ENCODE measurements around the gene PDLIM7. TPM values are rescaled to one million over a fixed set of nuclear protein-coding genes. Genes with fewer than 3 reads are reported as not detected.

PDLIM7 gene
- total and polyA plus RNA-seq, 2 experiments from 2014 or later, result 94.7 to 128 TPM

DNA sequence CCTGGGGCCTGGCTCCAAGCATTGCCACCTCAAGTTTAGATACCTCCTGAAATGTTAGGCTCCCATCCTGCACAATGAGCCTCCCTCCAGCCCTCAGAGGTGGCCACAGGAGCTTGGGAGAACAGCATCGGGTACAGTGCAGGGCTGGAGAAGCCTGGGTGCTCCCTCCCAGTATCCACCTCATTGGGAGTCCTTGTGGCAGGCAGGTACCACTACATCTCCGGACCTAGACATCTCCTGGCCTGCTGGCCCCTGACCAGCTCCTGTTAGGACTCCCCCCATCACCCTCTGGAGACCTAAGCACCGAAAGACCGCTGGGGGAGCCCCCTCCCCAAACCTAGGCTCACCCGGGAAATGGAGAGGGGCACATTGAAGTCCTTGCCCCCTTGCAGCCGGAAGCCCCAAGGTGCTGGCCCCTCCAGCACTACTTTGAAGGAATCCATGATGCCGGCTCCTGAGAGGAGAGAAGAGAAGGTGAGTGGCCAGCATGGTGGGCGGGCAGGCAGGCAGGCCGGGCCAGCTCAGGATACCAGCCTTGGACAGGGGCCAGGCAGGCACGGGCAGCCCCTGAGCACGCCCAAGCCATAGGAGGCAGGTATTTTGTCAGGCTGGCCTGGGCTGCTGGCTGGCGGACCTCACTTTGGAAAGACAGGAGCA is 1.2 kb downstream of the PDLIM7 start:
- Histone ChIP-seq H3K79me2 (replicated peaks; ENCODE audit: insufficient read depth) (peaks cover 20% of the 10 kb centered on the region), H3K4me3 (peak overlapping the region; percentile 83), H3K4me2 (peak overlapping the region; percentile 99), H3K9me2 (ENCODE audit: insufficient read depth) (no peaks in the 10 kb centered on the region), H3F3A (replicated peaks; ENCODE audit: low read depth) (peaks cover 37% of the 10 kb centered on the region; the same call in 1 of the 2 replicates), H3K36me3 (ENCODE audit: insufficient read depth) (no peaks in the 10 kb centered on the region), H2AFZ (no peak overlapping the region), H3K27me3 (ENCODE audit: insufficient read depth) (peaks cover 22% of the 10 kb centered on the region), H3K4me1 (ENCODE audit: insufficient read depth) (peaks cover 42% of the 10 kb centered on the region), H4K20me1 (replicated peaks; ENCODE audit: insufficient read depth) (no peaks in the 10 kb centered on the region; the same call in none of the 2 replicates), H3K27ac (ENCODE audit: low read depth) (peak overlapping the region; percentile 98)
- peak; percentile 72 for DNase-seq (ENCODE audit: low spot score)
- Mint-ChIP-seq H3K36me3 (ENCODE audit: low read depth) (peaks cover 24% of the 10 kb centered on the region), H3K9me3 (no peaks in the 10 kb centered on the region), H3K27ac (peak overlapping the region; percentile 97), H3K27me3 (ENCODE audit: insufficient read depth, low read depth, poor library complexity) (peaks cover 42% of the 10 kb centered on the region), H3K4me1 (peaks cover 47% of the 10 kb centered on the region), H3K4me3 (peak overlapping the region; percentile 79)
- TF ChIP-seq POLR2AphosphoS5 (IDR thresholded peaks at IDR 0.05; ENCODE audit: low read depth), result no peak
- TF ChIP-seq, protein P1, sequence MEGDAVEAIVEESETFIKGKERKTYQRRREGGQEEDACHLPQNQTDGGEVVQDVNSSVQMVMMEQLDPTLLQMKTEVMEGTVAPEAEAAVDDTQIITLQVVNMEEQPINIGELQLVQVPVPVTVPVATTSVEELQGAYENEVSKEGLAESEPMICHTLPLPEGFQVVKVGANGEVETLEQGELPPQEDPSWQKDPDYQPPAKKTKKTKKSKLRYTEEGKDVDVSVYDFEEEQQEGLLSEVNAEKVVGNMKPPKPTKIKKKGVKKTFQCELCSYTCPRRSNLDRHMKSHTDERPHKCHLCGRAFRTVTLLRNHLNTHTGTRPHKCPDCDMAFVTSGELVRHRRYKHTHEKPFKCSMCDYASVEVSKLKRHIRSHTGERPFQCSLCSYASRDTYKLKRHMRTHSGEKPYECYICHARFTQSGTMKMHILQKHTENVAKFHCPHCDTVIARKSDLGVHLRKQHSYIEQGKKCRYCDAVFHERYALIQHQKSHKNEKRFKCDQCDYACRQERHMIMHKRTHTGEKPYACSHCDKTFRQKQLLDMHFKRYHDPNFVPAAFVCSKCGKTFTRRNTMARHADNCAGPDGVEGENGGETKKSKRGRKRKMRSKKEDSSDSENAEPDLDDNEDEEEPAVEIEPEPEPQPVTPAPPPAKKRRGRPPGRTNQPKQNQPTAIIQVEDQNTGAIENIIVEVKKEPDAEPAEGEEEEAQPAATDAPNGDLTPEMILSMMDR (conservative IDR thresholded peaks at IDR 0.05; ENCODE audit: low read depth in 2 of 2), result peak in 1 of 2 experiments; percentile 38; a peak in 2 of 4 replicates
- ATAC-seq, result peak; percentile 10

DNA sequence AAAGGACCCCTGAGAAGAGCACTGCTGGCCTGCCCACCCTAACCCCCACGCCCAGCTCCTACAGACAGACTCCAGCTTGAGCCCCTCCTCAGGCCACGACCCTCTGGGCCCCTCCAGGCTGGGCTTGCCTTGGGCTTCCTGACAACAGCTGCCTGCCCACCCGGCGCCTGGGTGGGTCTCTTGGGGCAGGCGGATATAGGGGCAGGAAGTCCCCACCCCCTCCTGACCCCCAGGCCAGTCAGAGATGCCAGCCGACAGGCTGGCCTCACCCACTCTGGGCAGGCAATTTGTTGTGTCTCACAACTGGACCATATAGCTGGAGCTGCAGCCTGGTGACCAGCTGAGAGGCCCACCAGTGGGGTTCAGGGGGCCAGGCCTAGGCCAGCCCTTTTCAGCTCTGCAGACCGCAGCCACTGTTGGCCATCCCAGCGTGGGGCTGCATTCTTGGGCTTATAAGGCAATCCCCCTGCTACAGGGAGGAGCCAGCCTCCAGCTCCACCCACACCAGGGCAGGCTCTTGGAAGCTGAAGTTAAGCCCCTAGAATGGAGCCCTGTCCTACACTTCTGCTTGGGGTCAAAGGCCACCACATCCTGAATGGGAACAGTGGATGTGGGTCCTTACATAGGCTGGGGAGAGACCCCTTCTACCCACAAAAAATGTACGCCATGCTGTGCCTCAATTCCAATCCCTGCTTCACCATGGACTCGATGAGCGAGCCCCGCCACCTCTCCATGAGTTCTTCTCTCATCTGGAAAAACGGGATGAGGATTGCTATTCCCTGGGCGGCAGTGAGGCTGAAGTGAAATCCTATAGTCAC is 2.0 kb downstream of the PDLIM7 start:
- peaks cover 43% of the 10 kb centered on the region for H3K27me3 Mint-ChIP-seq (ENCODE audit: insufficient read depth, low read depth, poor library complexity)
- no peaks in the 10 kb centered on the region for H3K9me3 Mint-ChIP-seq

More for the DNA sequence above, 2.0 kb downstream of the PDLIM7 start:
- Histone ChIP-seq H3F3A (replicated peaks; ENCODE audit: low read depth) (peaks cover 37% of the 10 kb centered on the region; the same call in 1 of the 2 replicates), H3K4me3 (peak overlapping the region; percentile 83), H2AFZ (no peak overlapping the region), H4K20me1 (replicated peaks; ENCODE audit: insufficient read depth) (no peaks in the 10 kb centered on the region; the same call in none of the 2 replicates), H3K79me2 (replicated peaks; ENCODE audit: insufficient read depth) (peaks cover 20% of the 10 kb centered on the region), H3K27ac (ENCODE audit: low read depth) (peak overlapping the region; percentile 98), H3K4me2 (peak overlapping the region; percentile 99), H3K27me3 (ENCODE audit: insufficient read depth) (peaks cover 22% of the 10 kb centered on the region), H3K36me3 (ENCODE audit: insufficient read depth) (no peaks in the 10 kb centered on the region), H3K9me2 (ENCODE audit: insufficient read depth) (no peaks in the 10 kb centered on the region), H3K4me1 (ENCODE audit: insufficient read depth) (peaks cover 40% of the 10 kb centered on the region)
- Mint-ChIP-seq H3K4me1 (peaks cover 45% of the 10 kb centered on the region), H3K4me3 (peak overlapping the region; percentile 79), H3K36me3 (ENCODE audit: low read depth) (peaks cover 30% of the 10 kb centered on the region), H3K27ac (peak overlapping the region; percentile 97)
- TF ChIP-seq, protein P1 (conservative IDR thresholded peaks at IDR 0.05; ENCODE audit: low read depth in 2 of 2), result 0 out of 4 replicates have a peak, but pooled peaks of 1 of the 2 experiments have one; percentile 4
- TF ChIP-seq, protein P2, sequence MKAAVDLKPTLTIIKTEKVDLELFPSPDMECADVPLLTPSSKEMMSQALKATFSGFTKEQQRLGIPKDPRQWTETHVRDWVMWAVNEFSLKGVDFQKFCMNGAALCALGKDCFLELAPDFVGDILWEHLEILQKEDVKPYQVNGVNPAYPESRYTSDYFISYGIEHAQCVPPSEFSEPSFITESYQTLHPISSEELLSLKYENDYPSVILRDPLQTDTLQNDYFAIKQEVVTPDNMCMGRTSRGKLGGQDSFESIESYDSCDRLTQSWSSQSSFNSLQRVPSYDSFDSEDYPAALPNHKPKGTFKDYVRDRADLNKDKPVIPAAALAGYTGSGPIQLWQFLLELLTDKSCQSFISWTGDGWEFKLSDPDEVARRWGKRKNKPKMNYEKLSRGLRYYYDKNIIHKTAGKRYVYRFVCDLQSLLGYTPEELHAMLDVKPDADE (IDR thresholded peaks at IDR 0.05), result no peak
- ATAC-seq (peak; percentile 17), DNase-seq (ENCODE audit: low spot score) (peak; percentile 85)
